ENCODE data around the gene ANKS1B. TPM values are rescaled to one million over a fixed set of nuclear protein-coding genes. Genes with fewer than 3 reads are reported as not detected.

The ANKS1B gene
- total RNA-seq, 1 experiment from 2014 or later, result 9.7 TPM

DNA sequence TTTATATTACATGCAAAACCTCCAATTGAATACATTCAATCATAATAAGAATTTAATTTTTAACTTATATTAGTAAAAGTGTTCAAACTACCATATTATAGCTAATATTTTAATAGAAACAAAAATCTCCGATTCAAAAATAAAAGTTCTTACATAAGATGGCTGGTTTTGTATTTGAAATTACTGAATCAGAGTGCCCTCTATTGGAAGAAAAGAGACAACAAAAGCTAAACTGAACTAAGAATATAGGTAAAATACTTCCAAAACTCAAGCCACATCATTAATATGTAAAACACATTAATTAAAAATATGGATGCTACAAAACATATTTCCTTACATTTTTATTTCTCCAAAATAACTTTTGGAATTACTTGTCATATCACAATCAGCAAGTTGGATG is 216.9 kb downstream of the ANKS1B start:
- BruUV-seq (replicated peaks), result no TSS peak
- intact Hi-C loops (cut with micrococcal nuclease; ENCODE audit: unreplicated experiment), result loop anchor here (5.0 kb wide), 2 partner anchors 381 to 726 kb away; no protein-coding TSS in a partner anchor
- no peaks in the 10 kb centered on the region for H3K4me1 ChIP-seq (ENCODE audit: control insufficient read depth, insufficient read depth, low read length)
- H3K27ac ChIP-seq (ENCODE audit: low read length), result no peak overlapping the region
- ATAC-seq, result no peak
- no peaks in the 10 kb centered on the region for H3K9me3 ChIP-seq (ENCODE audit: control insufficient read depth, insufficient read depth, low read depth, low read length)
- TF ChIP-seq TCF7L2 (IDR thresholded peaks at IDR 0.05; ENCODE audit: low read depth, low read length) (no peak), POLR2AphosphoS5 (IDR thresholded peaks at IDR 0.05; ENCODE audit: low read depth, low read length) (no peak), SIN3A (IDR thresholded peaks at IDR 0.05; ENCODE audit: borderline replicate concordance, insufficient read depth, low read depth, low read length) (no peak)
- TF ChIP-seq, protein P1, sequence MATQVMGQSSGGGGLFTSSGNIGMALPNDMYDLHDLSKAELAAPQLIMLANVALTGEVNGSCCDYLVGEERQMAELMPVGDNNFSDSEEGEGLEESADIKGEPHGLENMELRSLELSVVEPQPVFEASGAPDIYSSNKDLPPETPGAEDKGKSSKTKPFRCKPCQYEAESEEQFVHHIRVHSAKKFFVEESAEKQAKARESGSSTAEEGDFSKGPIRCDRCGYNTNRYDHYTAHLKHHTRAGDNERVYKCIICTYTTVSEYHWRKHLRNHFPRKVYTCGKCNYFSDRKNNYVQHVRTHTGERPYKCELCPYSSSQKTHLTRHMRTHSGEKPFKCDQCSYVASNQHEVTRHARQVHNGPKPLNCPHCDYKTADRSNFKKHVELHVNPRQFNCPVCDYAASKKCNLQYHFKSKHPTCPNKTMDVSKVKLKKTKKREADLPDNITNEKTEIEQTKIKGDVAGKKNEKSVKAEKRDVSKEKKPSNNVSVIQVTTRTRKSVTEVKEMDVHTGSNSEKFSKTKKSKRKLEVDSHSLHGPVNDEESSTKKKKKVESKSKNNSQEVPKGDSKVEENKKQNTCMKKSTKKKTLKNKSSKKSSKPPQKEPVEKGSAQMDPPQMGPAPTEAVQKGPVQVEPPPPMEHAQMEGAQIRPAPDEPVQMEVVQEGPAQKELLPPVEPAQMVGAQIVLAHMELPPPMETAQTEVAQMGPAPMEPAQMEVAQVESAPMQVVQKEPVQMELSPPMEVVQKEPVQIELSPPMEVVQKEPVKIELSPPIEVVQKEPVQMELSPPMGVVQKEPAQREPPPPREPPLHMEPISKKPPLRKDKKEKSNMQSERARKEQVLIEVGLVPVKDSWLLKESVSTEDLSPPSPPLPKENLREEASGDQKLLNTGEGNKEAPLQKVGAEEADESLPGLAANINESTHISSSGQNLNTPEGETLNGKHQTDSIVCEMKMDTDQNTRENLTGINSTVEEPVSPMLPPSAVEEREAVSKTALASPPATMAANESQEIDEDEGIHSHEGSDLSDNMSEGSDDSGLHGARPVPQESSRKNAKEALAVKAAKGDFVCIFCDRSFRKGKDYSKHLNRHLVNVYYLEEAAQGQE (IDR thresholded peaks at IDR 0.05; ENCODE audit: insufficient read depth in 1 of 2, low read depth in 2 of 2, low read length in 1 of 2), result no peak
- TF ChIP-seq, protein P2, sequence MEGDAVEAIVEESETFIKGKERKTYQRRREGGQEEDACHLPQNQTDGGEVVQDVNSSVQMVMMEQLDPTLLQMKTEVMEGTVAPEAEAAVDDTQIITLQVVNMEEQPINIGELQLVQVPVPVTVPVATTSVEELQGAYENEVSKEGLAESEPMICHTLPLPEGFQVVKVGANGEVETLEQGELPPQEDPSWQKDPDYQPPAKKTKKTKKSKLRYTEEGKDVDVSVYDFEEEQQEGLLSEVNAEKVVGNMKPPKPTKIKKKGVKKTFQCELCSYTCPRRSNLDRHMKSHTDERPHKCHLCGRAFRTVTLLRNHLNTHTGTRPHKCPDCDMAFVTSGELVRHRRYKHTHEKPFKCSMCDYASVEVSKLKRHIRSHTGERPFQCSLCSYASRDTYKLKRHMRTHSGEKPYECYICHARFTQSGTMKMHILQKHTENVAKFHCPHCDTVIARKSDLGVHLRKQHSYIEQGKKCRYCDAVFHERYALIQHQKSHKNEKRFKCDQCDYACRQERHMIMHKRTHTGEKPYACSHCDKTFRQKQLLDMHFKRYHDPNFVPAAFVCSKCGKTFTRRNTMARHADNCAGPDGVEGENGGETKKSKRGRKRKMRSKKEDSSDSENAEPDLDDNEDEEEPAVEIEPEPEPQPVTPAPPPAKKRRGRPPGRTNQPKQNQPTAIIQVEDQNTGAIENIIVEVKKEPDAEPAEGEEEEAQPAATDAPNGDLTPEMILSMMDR (IDR thresholded peaks at IDR 0.05), result peak; percentile 30; the same call in 1 of the 2 replicates
- POLR2A ChIA-PET, result interaction anchor here (0.6 kb wide), 1 partner anchor 434 kb away, joined by 13 read pairs; no protein-coding TSS in a partner anchor
- CTCF ChIA-PET, result no interaction called here
- H3K27me3 ChIP-seq (ENCODE audit: control insufficient read depth, insufficient read depth, low read length), result no peaks in the 10 kb centered on the region
- in situ Hi-C loops (cut with HindIII; ENCODE audit: low pct_unique_long_range_greater_than_20kb, low sequenced_read_pairs), result no loop called here
- H3K4me3 ChIP-seq (ENCODE audit: low read depth in 2 of 2, low read length in 2 of 2), result no peak overlapping the region
- H3K36me3 ChIP-seq (ENCODE audit: control insufficient read depth, insufficient read depth, low read length), result no peaks in the 10 kb centered on the region
- DNase-seq (ENCODE audit: low read depth, low spot score), result no peak

DNA sequence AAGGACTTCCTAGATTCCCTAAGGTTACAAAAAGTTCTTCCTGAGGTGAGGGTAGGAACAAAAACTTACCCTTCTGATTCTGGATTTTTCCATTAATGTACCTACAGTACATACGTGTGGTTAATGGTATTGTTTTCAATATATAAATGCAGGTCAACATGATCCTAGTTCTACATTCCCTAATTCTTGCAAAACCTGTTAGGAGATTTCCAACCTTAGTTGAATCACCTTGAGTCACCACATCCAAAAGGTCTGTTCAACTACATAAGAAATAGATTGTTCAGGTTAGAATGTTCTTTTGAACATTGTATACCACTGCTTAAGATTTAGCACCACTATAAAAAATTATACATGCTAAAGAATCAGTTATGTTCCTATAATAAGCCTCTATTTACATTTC is 218.3 kb downstream of the ANKS1B start:
- TF ChIP-seq, protein P1 (IDR thresholded peaks at IDR 0.05; ENCODE audit: insufficient read depth in 1 of 2, low read depth in 2 of 2, low read length in 1 of 2), result no peak
- TF ChIP-seq SIN3A (IDR thresholded peaks at IDR 0.05; ENCODE audit: borderline replicate concordance, insufficient read depth, low read depth, low read length), result no peak
- no peak for TF ChIP-seq POLR2AphosphoS5 (IDR thresholded peaks at IDR 0.05; ENCODE audit: low read depth, low read length)
- TF ChIP-seq, protein P2 (IDR thresholded peaks at IDR 0.05), result no peak
- no peak for TF ChIP-seq TCF7L2 (IDR thresholded peaks at IDR 0.05; ENCODE audit: low read depth, low read length)
- Histone ChIP-seq H3K4me1 (ENCODE audit: control insufficient read depth, insufficient read depth, low read length) (no peaks in the 10 kb centered on the region), H3K27ac (ENCODE audit: low read length) (no peak overlapping the region), H3K36me3 (ENCODE audit: control insufficient read depth, insufficient read depth, low read length) (no peaks in the 10 kb centered on the region), H3K9me3 (ENCODE audit: control insufficient read depth, insufficient read depth, low read depth, low read length) (no peaks in the 10 kb centered on the region), H3K27me3 (ENCODE audit: control insufficient read depth, insufficient read depth, low read length) (no peaks in the 10 kb centered on the region), H3K4me3 (ENCODE audit: low read depth in 2 of 2, low read length in 2 of 2) (no peak overlapping the region)
- no peak for ATAC-seq
- ChIA-PET POLR2A (interaction anchor here (0.6 kb wide), 1 partner anchor 1199 kb away, joined by 5 read pairs; no protein-coding TSS in a partner anchor), CTCF (no interaction called here)
- intact Hi-C loops (cut with micrococcal nuclease; ENCODE audit: unreplicated experiment), result loop anchor here (5.0 kb wide), 2 partner anchors 379 to 724 kb away; no protein-coding TSS in a partner anchor
- in situ Hi-C loops (cut with HindIII; ENCODE audit: low pct_unique_long_range_greater_than_20kb, low sequenced_read_pairs), result no loop called here
- no TSS peak for BruUV-seq (replicated peaks)
- no peak for DNase-seq (ENCODE audit: low read depth, low spot score)
